ENCODE data around the gene BRD3OS.

GRCh38 chr9:134045841-134046544 is 20.7 kb downstream of the BRD3OS start:
- TF ChIP-seq POLR2A (IDR thresholded peaks at IDR 0.05; ENCODE audit: low read depth, low read length) (no peak), YY1 (IDR thresholded peaks at IDR 0.05; ENCODE audit: low read depth, low read length) (no peak), MEF2A (IDR thresholded peaks at IDR 0.05; ENCODE audit: insufficient read depth, low read depth, low read length) (no peak), EGR1 (IDR thresholded peaks at IDR 0.05; ENCODE audit: borderline replicate concordance in 1 of 2, low read depth in 2 of 2, low read length in 2 of 2) (no peak), SP1 (IDR thresholded peaks at IDR 0.05; ENCODE audit: low read depth, low read length) (no peak), SUZ12 (IDR thresholded peaks at IDR 0.05; ENCODE audit: unreplicated experiment) (no peak)
- TF ChIP-seq, protein P1, sequence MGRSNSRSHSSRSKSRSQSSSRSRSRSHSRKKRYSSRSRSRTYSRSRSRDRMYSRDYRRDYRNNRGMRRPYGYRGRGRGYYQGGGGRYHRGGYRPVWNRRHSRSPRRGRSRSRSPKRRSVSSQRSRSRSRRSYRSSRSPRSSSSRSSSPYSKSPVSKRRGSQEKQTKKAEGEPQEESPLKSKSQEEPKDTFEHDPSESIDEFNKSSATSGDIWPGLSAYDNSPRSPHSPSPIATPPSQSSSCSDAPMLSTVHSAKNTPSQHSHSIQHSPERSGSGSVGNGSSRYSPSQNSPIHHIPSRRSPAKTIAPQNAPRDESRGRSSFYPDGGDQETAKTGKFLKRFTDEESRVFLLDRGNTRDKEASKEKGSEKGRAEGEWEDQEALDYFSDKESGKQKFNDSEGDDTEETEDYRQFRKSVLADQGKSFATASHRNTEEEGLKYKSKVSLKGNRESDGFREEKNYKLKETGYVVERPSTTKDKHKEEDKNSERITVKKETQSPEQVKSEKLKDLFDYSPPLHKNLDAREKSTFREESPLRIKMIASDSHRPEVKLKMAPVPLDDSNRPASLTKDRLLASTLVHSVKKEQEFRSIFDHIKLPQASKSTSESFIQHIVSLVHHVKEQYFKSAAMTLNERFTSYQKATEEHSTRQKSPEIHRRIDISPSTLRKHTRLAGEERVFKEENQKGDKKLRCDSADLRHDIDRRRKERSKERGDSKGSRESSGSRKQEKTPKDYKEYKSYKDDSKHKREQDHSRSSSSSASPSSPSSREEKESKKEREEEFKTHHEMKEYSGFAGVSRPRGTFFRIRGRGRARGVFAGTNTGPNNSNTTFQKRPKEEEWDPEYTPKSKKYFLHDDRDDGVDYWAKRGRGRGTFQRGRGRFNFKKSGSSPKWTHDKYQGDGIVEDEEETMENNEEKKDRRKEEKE (IDR thresholded peaks at IDR 0.05), result no peak
- TF ChIP-seq, protein P2, sequence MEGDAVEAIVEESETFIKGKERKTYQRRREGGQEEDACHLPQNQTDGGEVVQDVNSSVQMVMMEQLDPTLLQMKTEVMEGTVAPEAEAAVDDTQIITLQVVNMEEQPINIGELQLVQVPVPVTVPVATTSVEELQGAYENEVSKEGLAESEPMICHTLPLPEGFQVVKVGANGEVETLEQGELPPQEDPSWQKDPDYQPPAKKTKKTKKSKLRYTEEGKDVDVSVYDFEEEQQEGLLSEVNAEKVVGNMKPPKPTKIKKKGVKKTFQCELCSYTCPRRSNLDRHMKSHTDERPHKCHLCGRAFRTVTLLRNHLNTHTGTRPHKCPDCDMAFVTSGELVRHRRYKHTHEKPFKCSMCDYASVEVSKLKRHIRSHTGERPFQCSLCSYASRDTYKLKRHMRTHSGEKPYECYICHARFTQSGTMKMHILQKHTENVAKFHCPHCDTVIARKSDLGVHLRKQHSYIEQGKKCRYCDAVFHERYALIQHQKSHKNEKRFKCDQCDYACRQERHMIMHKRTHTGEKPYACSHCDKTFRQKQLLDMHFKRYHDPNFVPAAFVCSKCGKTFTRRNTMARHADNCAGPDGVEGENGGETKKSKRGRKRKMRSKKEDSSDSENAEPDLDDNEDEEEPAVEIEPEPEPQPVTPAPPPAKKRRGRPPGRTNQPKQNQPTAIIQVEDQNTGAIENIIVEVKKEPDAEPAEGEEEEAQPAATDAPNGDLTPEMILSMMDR (IDR thresholded peaks at IDR 0.05 in 2 of 3, conservative IDR thresholded peaks at IDR 0.05 in 1 of 3; ENCODE audit: control insufficient read depth in 2 of 3, extremely low read depth in 1 of 3, insufficient read depth in 1 of 3, low read depth in 3 of 3, low read length in 3 of 3), result no peak

Data from GM12878 (cell line).